GM18867 (cell line): ENCODE data around the gene CISD1.

Experiments
- ATAC-seq: cut with Tn5 transposase; IDR thresholded peaks from one replicate; pipeline ENCODE4 v1.9.1; 2021; ENCODE audit warnings: mild to moderate bottlenecking, moderate library complexity; ENCODE audit not compliant: unreplicated experiment

The CISD1 gene

GRCh38 chr10:58305821-58306220 is 36.9 kb downstream of the CISD1 start:
- no peak for ATAC-seq

- no peak for ATAC-seq
Measured at GRCh38 chr10:58307676-58308075, 38.7 kb downstream of the CISD1 start.

GRCh38 chr10:58311026-58311425 is 42.1 kb downstream of the CISD1 start:
- ATAC-seq: no peak

GRCh38 chr10:58316874-58317273 is 47.9 kb downstream of the CISD1 start:
- ATAC-seq: no peak

GRCh38 chr10:58318346-58318745 is 49.4 kb downstream of the CISD1 start:
- no peak for ATAC-seq

GRCh38 chr10:58319599-58319998 is 50.6 kb downstream of the CISD1 start:
- ATAC-seq: no peak

- no peak for ATAC-seq
Measured at GRCh38 chr10:58320351-58321049, 51.5 kb downstream of the CISD1 start.

- ATAC-seq: peak; percentile 81
Measured at GRCh38 chr10:58322072-58322834, 53.3 kb downstream of the CISD1 start.

GRCh38 chr10:58322835-58323209 is 53.9 kb downstream of the CISD1 start:
- ATAC-seq: no peak

- ATAC-seq: no peak
Measured at GRCh38 chr10:58326967-58327381, 58.0 kb downstream of the CISD1 start.

- no peak for ATAC-seq
Measured at GRCh38 chr10:58328233-58328632, 59.3 kb downstream of the CISD1 start.

- ATAC-seq: no peak
Measured at GRCh38 chr10:58330431-58330830, 61.5 kb downstream of the CISD1 start.

- no peak for ATAC-seq
Measured at GRCh38 chr10:58331646-58332045, 62.7 kb downstream of the CISD1 start.

- peak; percentile 99 for ATAC-seq
Measured at GRCh38 chr10:58334817-58335305, 65.9 kb downstream of the CISD1 start, which contains the start of gene UBE2D1. TSS of gene UBE2D1 (plus strand) at chr10:58335006. CDS start at chr10:58335202, 196 bp downstream.

- ATAC-seq: peak; percentile 52
Measured at GRCh38 chr10:58335306-58336005, 66.5 kb downstream of the CISD1 start.

GRCh38 chr10:58336242-58336641 is 67.3 kb downstream of the CISD1 start:
- no peak for ATAC-seq
